Progenitor cell of endocrine pancreas (in vitro differentiated cells): ENCODE results near the gene SETSIP. TPM values are rescaled to one million over a fixed set of nuclear protein-coding genes. Genes with fewer than 3 reads are reported as not detected.

ENCODE experiments used
- DNase-seq: peaks from one replicate; pipeline ENCODE4 v3.0.0; 2021; ENCODE audit warnings: low spot score; ENCODE audit not compliant: unreplicated experiment
- H3K27ac Mint-ChIP-seq: 2 replicates; pipeline ENCODE4 v1.8.0; 2021; ENCODE audit warnings: mild to moderate bottlenecking, moderate library complexity, mixed read lengths
- H3K27me3 Mint-ChIP-seq: 2 replicates; pipeline ENCODE4 v1.8.0; 2021; ENCODE audit warnings: mixed read lengths
- H3K36me3 Mint-ChIP-seq: 2 replicates; pipeline ENCODE4 v1.8.0; 2022; ENCODE audit warnings: mixed read lengths; ENCODE audit not compliant: insufficient read depth
- H3K4me1 Mint-ChIP-seq: 2 replicates; pipeline ENCODE4 v1.8.0; 2021; ENCODE audit warnings: low read depth, mixed read lengths
- H3K4me3 Mint-ChIP-seq: 2 replicates; pipeline ENCODE4 v1.8.0; 2021; ENCODE audit warnings: low read depth, mild to moderate bottlenecking, moderate library complexity, mixed read lengths
- H3K9me3 Mint-ChIP-seq: 2 replicates; pipeline ENCODE4 v1.8.0; 2021; ENCODE audit warnings: low read depth, mixed read lengths
- total RNA-seq: library from RNA; stranded (reverse); gene quantifications from 2 replicates; pipeline ENCODE4 v1.2.1, GENCODE V29; 2021
- TF ChIP-seq, protein P1 (sequence below): fragments of 200-600 bp; sonication (generic); IDR thresholded peaks from one replicate; pipeline ENCODE4 v1.5.0; 2021; ENCODE audit warnings: antibody characterized with exemption, mild to moderate bottlenecking; ENCODE audit not compliant: unreplicated experiment

The SETSIP gene
- total RNA-seq, 1 donor from 2014 or later = not detected

GRCh38 chr1:92040971-92041370, 34.2 kb downstream of the SETSIP start:
- Mint-ChIP-seq H3K4me1 (peaks cover 10% of the 10 kb centered on the region), H3K27me3 (no peaks in the 10 kb centered on the region), H3K9me3 (no peaks in the 10 kb centered on the region), H3K4me3 (no peak overlapping the region), H3K36me3 (no peaks in the 10 kb centered on the region), H3K27ac (no peak overlapping the region)
- TF ChIP-seq, protein P1, sequence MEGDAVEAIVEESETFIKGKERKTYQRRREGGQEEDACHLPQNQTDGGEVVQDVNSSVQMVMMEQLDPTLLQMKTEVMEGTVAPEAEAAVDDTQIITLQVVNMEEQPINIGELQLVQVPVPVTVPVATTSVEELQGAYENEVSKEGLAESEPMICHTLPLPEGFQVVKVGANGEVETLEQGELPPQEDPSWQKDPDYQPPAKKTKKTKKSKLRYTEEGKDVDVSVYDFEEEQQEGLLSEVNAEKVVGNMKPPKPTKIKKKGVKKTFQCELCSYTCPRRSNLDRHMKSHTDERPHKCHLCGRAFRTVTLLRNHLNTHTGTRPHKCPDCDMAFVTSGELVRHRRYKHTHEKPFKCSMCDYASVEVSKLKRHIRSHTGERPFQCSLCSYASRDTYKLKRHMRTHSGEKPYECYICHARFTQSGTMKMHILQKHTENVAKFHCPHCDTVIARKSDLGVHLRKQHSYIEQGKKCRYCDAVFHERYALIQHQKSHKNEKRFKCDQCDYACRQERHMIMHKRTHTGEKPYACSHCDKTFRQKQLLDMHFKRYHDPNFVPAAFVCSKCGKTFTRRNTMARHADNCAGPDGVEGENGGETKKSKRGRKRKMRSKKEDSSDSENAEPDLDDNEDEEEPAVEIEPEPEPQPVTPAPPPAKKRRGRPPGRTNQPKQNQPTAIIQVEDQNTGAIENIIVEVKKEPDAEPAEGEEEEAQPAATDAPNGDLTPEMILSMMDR = no peak
- no peak for DNase-seq

DNA sequence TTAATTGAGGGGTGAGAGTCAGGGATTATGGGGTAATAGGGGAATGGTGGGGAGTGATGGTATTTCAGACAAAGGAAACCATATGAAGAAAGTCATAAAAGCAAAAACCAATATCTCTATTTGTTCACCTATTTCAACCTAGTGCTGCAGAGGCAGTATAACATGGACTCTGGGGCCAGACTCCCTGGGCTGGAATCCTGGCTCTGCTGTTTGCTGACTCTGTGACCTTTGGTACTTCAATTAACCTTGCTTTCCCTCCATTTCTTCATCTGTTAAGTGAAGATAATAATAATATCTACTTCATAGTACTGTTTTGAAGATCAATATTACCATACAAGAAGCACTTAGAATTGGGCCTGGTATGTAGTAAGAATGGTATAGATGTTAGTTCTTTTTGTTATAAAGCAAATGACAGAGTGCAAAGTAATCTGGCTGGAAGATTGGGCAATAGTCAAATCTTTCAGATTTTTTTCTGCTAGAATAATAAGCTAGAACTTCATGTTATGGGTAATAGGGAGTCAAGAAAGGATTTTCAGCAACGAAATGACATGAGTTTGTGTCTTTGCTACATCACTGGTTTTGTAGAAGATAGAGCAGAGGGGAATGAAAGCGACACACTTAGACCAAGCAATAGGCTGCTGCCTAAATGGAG, 36.4 kb downstream of the SETSIP start:
- Mint-ChIP-seq H3K27ac (no peak overlapping the region), H3K36me3 (no peaks in the 10 kb centered on the region), H3K4me3 (no peak overlapping the region), H3K9me3 (no peaks in the 10 kb centered on the region), H3K4me1 (peaks cover 10% of the 10 kb centered on the region), H3K27me3 (no peaks in the 10 kb centered on the region)
- TF ChIP-seq, protein P1 = no peak
- no peak for DNase-seq

GRCh38 chr1:92037400-92037799, 37.8 kb downstream of the SETSIP start:
- Mint-ChIP-seq H3K36me3 (no peaks in the 10 kb centered on the region), H3K4me3 (no peak overlapping the region), H3K4me1 (peaks cover 10% of the 10 kb centered on the region), H3K9me3 (no peaks in the 10 kb centered on the region), H3K27ac (no peak overlapping the region), H3K27me3 (no peaks in the 10 kb centered on the region)
- no peak for DNase-seq
- TF ChIP-seq, protein P1 = no peak

DNA sequence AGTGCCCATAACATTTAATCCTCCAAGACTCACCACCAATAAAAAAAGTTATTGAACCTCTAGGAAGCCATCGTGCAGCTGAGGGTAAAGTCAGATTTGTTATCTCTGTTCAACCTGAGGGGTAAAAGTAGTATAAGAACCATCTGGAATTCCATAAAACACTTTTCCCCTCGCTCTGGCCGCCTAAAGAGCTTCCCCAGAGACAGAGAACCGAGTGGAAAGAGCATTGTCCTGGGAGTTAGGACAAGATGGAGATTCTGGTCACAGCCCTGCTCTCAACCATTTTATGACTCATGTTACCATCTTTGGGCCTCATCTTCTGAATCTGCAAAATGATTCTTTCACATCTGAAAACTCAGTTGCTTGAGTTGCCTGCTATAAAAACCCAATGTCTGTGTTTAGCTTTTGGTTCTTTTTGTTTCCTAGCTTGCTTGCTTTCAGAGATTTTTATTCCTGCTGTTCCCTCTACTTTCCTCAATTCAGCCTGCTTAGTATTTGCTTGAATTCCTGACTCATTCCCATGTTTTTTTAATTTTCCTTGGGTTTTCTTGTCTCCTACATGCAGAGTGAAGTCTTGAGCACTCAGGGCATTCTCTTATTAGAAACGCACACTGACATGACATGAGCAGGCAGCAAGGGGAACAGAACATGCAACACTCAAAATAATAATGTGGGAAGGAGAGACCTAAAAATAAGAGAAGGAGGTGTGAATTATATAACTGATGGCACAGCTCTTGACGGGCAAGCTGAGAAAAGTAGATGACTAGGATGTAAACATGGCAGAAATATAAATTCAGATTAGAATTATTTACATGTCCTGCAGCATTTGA, 43.7 kb downstream of the SETSIP start:
- no peaks in the 10 kb centered on the region for H3K9me3 Mint-ChIP-seq
- DNase-seq = no peak
- peaks cover 4% of the 10 kb centered on the region for H3K36me3 Mint-ChIP-seq
- TF ChIP-seq, protein P1 = no peak
- H3K4me1 Mint-ChIP-seq = peaks cover 10% of the 10 kb centered on the region
- no peak overlapping the region for H3K27ac Mint-ChIP-seq
- peaks cover 16% of the 10 kb centered on the region for H3K27me3 Mint-ChIP-seq
- no peak overlapping the region for H3K4me3 Mint-ChIP-seq

GRCh38 chr1:92030656-92031107, 44.5 kb downstream of the SETSIP start:
- no peaks in the 10 kb centered on the region for H3K9me3 Mint-ChIP-seq
- TF ChIP-seq, protein P1 = no peak
- H3K27ac Mint-ChIP-seq = peak overlapping the region; percentile 82
- DNase-seq = no peak
- H3K4me3 Mint-ChIP-seq = peak overlapping the region; percentile 76
- H3K4me1 Mint-ChIP-seq = peaks cover 10% of the 10 kb centered on the region
- peaks cover 5% of the 10 kb centered on the region for H3K36me3 Mint-ChIP-seq
- peaks cover 16% of the 10 kb centered on the region for H3K27me3 Mint-ChIP-seq
